CD4-positive, alpha-beta T cell treated with Interleukin-17A for 4 hours (primary cell): ENCODE measurements around the gene CABLES2.

Experiments used
- DNase-seq: peaks from one replicate; pipeline ENCODE4 v3.0.0-alpha.2; 2020; ENCODE audit warnings: mixed read lengths

Gene CABLES2

DNA sequence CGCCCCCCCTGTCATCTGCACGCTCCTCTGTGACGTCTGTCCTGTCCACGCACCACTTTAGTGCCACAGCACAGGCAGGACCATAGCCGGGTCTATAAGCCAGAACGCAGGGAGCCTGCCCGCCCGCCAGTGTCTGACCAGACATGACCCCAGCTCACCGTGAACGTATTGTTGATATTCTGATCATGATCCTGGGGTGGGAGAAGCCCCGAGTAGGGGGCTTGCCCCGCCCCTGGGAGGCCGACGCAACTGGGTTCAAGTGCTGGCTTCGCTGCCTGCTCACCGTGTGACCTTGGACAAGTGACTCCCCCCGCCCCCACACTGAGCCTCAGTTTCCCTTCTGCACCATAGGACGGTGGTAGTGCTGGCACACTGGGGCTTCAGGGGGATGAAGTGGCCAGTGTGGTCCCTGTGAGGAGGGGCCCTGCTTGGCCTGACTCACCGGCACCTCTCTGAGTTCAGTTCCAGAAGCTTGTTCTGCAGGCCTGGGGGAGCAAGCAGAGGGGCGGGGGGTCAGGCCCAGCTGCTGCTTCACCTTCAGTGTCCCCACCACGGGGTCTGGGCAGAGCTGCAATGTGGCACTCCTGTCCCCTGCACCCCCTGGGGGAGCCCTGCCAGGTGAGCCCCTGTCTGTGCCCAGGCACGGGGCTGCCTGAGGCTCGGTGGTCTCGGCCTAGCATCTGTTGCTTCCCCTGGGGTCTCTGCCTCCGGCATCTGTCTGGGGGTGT, 11.1 kb upstream of the CABLES2 start:
- DNase-seq: no peak

DNA sequence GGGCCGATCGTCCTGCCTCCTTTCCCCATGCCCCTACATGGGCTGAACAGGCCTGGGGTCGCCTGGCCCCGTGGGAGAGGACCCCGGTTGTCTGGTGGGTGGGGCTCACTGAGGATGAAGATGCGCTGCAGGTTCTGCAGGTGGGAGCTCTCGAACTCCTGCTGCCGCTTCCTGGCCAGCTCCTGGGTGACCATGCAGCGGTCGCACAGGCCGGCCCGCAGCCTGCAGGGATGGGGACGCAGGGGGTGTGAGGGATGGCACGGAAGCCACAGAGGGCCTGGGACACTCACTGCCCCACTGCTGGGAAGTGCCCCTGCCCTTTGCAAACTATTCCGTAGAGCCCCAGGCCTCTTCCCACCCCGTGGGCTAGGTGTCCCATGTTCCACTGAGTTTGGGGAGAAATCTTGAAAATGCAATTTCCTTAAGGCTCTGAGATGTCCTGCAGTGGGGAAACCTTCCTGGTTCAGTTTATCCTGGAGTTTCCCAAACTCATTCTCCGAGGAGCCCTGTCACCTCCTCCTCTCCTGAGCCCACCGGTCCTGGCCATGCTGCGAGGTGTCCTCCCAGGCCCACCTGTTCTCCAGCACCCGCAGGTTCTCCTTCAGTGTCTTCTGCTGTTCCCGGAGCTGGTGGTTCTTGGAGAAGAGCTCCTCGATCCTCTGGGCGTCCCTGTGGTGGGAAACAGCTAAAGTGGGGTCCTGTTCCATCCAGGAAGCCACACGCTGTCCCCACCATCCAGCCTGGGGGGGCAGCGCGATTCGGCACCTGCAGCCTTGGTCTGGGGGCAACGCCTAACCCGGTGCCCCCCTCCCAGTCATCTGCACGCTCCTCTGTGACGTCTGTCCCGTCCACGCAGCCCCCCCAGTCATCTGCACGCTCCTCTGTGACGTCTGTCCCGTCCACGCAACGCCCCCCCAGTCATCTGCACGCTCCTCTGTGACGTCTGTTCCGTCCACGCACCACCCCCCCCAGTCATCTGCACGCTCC, 9.9 kb upstream of the CABLES2 start:
- DNase-seq: no peak

DNA sequence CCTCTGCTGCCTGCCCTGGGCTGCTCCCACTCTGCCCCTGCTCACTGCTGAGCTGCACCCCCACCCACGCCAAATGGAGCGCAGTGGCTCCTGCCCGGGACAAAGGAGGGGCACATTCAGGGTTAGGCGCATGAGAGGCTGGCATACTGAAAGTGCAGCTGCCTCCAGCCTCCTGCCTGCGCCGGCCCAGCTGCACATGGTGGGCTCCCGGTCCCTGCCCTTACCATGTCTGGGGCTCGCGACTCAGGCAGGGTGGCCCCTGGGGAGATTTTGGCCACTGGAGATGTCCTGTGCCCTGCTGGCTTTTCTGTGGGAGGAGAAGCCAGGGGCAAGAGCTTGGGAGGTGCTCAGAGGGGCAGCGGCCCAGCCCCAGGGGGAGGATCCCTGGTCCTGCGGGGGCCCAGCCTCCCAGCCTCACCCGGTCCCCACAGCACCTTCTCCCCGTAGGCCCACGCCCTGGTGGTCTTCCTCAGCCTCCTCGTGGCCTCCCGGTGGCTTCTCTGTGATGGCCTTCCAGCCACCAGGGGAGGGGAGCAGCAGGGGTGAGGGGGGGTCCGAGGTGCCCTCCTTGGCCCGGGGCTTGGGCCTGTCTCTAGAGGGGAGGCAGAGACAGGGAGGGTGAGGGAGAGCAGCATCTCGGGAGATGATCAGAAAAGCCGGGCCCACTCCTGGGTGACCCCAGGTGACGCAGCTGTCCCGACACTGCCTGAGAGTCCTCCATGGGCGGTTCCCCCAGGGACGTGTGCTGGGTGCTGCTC, 8.4 kb upstream of the CABLES2 start:
- DNase-seq: no peak

DNA sequence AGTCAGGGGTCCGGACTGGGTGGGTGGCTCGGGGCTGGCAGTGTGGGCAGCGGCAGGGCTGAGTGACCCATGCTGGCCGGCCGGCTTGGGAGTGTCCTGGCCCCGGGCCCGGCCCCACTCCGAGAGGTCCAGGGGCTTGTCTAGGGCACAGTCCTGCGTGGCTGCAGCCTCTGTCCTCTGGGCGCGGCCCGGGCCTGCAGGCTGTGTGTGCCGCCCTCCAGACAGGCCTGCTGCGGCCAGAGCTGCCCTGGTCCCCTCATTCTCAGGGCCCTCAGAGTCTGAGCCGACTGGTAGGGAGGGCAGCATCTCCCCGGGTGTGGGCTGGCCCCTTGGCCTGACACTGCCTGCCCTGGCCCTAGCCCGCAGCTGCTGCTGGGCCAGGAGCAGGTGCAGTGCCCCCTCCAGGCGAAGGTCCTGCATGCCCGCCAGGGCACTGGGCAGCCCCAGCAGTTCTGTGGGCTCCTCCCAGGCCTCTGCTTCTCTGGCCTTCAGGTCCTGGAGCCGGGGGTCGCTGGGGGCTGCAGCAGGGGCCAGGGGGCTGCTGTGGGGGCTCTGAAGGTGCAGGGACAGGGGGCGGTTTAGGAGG, 6.9 kb upstream of the CABLES2 start:
- no peak for DNase-seq

DNA sequence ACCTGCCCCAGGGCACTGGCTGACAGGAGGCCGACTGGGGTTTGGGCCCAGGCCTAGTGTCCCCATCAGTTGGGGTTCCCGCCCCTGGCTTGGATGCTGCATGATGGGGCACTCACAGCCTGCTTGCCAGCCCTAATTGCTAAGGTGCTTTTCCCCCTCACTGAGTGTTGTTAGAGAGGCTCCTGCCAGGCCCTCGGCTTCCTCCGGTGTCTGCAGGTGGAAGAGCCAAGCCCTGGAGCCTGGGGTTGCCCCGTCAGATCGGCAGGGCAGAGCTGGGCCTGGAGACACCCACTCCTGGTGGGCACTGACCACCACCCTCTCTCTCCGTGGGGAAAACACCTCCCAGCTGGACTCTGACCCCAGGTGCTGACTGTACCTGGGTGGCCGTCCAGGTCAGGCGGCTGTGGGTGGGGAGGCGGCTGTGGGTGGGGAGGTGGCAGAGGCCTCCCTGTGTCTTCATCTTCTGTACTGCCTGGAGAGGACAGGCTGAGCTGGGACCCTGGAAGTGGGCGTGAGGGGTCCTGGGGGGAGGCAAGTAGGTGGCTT, 6.0 kb upstream of the CABLES2 start:
- no peak for DNase-seq

DNA sequence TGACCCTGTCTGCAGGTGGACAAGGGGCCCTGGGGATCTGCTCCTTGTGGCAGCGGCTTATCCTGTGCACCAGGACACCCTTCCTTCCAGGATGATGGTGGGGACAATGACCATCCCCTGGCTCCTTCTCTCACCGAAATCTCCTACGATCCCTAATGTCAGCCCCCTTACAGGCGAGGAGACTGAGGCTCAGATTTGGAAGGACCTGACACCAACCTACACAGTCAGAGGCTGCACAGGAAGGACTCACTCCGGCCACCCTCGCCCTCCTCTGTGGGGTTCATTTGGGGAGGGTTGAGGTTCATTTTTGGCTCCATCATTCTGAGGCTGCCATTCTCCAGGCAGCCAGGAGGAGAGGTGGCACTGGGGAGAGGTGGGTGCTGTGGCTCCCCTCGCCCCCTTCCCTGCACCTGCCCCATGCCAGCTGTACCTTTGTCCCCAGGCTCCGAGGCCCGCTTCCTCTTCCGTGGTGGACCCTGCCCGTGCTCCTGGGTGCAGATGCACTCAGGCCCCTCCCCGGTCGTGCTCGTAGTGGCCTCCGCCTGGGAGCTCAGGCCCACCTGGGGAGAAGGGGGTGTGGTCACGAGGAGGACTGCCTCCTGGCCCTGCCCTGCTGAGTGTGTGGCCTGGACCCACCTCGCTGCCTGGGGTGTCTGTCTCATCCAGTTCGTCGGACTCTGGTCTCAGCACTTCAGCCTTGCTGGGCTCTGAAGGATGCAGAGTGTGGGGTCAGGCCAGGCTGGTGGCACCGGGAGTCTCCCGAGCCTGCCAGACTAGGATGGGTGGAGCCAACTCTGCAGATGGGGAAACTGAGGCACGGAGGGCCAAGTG, 5.3 kb upstream of the CABLES2 start:
- DNase-seq: no peak

DNA sequence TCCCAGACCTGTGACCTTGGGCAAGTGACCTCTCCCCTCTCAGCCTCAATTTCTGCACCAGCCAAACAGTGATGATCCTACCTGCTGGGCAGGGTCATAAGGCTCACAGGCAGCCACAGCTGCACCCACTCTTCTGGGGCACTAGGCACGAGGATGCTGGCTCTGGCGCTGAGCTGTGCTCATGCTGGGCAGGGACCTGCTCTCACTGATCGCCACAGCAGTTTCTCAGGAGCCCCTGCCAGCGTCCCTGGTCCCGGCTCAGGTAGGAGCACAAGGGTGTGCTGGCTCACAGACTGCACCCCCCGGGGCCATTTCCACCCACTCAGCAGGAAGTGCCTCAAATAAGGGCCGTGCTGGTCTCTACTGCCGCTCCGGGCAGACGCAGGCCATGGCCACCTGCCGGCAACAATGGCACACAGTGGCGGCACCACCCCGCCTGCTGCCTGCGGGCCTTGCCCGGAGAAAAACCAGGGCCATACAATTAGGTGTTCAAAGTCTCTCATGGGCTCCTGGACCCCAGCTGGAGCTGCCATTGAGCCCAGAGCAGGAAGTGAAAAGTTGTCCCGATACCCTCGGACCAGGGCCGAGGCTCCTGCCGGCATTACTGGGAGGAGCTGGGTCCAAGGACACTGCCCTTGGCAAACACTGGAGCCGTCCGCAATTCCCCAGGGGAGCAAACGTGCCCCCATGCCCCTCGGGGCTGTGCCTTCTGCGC, 4.6 kb upstream of the CABLES2 start:
- DNase-seq: no peak

DNA sequence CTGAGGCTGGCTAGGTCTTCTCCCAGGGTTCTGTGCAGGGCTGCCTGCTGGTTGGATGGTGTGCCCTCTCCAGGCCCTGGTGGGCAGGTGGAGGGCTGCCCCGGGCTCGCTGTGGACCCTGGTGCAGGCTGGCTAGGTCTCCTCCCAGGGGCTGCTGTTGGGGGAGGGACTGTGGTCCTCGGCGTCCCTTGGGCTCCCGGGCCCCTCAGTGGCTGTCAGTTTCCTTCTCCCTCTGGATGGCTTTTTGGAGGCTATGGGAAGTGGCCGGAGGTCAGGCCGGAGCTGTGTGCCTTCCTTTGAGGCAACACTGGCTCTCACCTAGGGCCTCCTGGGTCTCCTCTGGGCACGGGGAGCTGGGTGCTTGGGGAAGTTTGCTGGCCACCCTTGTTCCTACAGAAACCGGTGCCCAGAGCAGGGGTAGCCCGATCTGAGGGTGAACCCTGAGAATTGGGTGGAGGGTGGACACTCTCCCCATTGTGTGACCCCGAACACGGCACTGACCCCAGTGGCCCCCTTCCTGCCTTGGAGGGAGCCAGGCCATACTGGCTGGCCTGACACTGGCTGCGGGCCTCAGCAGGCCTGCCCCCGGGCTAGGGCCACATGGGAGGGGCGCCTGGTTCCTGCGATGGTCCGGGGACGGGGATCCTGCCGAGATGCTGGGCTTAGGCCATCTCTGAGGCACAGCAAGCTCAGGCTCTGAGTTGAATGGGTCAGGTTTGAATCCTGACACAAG, 3.8 kb upstream of the CABLES2 start:
- DNase-seq: no peak

DNA sequence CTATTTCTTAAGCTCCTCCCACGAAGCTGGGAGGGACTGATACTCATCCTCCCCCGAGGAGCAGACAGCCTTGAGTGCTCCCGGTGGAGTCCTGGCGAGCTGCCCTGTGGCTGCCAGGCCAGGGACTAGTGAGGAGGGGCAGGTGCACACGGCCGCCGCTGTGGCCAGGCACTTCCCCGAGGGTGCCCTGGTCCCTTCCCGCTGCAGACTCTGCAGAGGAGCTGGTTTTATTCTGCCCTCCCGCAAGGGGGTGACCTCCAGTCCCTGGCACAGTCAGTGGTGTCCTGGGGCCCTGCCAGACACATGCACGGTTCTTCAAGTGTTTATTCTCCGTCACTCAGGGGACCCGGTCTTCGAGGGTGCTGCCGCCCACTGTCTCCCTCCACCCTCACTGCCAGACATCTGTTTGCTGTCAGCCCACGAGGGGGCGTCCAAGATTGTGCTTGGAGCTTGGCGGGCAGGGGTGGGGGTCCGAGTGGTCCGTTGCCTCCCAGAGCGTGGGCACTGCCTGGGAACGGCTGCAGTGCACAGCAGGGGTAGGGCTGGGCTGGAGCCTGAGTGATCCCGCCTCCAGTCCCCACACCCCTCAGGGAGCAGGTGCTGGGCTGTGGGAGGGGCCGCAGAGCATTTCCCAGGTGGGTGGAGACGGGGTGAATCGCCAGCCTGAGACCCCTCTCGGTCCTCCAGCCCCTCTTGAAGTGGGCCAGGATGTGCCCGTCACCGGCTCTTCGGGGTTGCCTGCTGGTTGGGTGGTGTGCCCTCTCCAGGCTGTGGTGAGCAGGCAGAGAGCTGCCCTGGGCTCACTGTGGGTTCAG, 3.1 kb upstream of the CABLES2 start:
- peak; percentile 58 for DNase-seq

DNA sequence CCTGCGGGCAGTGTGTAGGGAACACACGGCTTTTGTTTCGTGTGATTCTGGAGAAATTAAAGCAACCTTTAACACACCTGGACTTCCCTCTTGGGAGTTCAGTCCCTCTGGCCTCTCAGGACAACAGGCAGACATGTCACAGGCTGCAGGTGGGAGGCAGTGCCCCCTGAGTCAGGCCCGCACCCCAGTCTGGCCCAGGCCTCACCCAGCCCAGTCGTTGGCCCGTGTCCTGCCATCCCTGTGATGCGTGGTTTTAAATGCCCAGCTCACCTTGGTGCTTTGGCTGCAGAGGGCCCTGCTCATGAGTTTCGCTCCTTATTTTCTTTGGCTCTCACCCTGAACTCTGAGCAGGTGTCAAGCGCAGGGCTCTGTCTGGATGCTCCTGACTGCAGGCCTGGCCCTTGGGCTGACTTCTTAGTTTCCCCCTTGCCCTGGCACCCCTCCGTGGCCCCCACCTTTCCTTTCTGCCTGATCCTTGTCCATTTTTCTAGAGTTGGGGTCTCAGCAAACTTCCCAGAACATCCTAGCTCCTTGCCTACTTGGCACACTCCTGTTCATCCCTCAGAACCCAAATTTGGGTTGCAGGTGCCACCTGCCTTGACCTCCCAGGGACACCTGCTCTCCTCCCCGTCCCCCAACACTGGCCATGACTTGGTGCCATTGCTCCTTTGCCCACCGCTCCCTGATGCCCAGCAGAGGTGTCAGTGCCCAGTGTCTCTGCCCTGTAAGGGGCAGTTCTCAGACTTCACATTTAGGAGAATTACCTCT, 2.2 kb upstream of the CABLES2 start:
- no peak for DNase-seq

DNA sequence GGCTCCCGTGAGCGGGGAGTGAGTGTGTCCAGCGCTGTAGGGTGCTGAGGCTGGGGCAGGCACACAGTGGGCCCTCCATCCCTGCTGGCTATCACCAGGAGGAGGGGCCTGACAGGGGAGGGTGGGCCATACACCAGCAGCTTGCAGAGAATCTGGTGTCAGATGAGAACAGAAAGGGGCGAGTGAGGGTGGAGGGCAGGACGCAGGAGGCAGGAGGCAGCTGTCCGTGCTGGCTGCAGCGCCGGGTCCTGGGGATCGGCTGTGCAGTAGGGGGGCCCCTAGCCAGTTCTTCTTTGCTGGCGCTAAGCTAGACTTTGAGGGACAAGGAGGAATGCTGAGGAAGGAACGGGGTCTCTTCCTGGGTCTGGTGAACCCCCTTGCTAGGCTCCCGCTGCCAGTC, 1.6 kb upstream of the CABLES2 start:
- no peak for DNase-seq

DNA sequence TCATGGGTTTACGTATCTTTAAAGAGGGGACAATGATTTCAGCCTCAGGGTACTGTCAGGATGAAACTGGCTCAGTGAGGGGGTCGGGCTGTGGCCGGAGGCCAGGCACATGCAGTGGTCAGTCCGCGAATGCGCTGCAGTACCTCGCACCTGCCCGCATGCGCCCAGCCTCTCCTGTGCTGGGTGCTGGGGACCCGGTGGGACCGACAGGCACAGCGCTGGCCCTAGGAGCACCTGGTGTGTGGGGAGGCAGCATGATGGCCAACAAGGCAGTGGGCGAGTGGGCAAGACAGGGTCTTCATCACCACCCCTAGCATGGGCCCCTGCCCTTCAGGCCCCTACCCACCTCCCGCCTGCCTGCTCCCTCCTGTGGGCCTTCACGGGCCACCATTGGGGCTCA, 970 bp upstream of the CABLES2 start:
- DNase-seq: no peak

DNA sequence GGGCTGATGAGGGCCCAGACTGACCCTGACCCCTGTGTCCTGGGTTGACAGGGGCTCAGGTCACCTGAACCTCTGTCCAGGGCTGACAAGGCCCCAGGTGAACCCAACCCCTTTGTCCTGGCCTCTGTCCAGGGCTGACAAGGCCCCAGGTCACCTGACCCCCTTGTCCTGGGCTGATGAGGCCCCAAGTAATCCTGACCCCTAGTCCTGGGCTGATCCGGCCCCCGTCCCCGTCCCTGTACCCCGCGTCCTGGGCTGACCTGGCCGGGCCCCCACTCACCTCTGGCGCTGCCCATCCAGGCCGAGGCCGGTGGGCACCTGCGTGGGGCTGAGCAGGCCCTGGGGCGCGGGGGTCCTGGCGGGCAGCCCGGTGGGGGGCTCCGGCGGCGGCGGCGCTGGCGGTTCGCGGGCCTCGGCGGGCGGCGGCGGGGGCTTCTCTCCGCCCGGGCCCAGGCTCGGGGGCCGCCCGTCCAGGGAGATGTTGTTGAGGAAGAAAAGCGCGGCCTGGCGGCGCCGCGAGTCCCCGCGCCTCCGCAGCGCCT, 379 bp downstream of the CABLES2 start:
- DNase-seq: no peak

DNA sequence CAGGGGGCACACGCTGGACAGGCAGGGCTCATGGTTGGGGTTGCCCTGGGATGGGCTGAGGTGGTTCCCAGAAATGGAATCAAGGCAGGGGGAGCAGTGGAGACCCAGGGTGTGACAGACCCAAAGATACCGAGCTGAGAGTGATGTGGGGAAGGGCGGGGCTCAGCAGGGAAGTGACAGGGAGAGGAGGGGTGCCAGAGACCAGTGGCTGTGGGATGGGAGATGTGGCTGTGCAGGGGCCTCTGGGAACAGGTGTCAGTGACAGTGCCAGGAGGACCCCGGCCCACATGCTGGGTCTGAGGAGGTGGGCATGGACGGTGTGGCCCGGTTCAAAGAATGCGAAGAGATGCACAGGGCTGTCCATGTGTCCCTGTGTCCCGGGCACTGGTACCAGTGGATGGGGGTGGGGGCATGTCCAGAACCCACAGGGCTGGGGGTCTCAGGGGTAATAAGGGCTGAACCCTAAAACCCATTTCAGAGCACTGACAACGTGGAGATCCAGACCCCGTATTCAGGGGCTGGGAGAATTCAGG, 1.0 kb downstream of the CABLES2 start:
- DNase-seq: no peak

DNA sequence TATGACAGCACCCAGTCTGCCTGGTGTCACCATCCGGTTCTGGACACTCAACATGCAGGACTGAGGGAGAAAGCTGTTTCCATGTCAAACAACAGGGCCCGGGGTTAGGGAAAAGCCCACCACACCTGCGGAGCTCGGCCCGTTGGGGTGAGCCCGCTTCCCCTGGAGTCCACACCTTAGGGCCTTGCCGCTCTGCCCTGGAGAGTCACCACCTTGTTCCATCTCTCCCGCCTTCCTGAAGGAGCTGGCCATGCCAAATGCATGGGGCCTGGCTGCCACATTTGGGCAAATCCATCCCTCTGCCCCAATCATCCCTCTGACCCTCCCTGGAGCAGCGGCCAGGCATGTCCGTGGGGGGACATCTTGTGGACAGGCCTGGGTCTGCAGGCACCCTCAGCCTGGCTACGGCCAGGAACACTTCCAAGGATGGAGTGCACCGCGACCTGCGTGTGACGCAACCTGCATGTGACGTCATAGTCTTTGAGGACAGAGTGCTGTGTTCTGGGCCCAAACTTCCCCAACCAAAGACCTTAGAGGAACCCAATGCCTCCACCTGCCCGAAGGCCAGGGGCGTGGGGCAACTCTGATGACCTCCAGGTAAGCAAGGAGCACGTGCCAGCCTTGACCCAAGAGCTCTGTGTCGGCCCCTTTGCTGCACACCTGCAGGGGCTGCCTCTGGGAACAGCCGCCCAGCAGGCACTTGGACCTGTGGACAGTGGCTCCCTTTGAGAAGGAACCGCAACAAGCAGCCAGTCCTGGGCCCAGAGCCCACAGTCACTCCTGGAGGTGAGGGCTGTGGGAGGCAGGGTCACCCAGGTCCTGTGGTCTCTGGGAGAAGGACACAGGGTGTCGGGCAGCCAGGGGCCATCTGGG, 1.7 kb downstream of the CABLES2 start:
- DNase-seq: no peak

DNA sequence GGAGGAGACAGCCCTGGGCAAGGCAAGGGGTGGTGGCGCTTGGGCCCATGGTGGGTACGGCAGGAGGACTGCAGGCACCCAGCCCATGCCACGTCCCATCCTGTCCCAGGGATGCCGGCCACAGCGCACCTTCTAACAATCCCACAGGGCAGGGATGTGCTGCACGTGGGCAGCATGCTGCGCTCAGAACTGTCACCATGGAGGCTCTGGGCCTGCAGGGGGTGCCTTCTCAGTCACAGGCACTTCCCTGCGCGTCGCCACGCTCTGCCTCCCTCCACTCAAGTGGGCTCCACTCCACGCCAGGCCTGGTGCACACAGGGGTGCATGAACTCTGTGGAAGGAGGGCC, 2.4 kb downstream of the CABLES2 start:
- no peak for DNase-seq

DNA sequence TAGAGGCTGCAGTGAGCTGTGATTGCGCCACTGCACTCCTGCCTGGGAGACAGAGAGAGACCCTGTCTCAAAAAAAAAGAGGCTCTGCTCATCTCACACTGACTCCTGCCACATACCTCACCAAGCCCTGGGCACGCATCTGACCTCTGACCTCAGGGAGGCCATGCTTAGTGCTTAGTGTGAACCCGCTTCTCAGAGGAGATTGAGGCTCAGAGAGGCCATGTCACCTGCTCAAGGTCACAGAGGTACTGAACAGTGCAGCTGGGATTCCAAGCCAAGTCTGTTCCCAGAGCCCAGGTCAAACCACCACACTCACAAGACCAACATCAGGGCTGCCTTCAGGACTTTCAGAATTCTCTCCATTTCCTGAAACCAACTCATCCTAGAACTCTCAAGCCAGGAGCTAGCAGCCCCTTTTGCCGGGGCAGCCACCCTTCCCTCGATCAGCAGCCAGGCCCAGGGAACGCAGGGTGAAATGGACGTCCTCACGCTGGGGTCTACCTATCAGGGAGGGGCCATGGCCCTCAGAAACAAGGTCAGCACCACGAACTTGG, 2.9 kb downstream of the CABLES2 start:
- no peak for DNase-seq
